NCI-H345 (cell line): ENCODE measurements around the gene OPHN1.

ENCODE experiments used
- DNase-seq: peaks from one replicate; lab custom pipeline; 2025; lab: John Stamatoyannopoulos, UW

The OPHN1 gene

GRCh38 chrX:68433155-68433980 is at the start of gene OPHN1:
Gene OPHN1, minus strand, starts transcription at chrX:68433495. Its CDS starts 475 bp downstream, at chrX:68433020.
- no peak for DNase-seq

- no peak for DNase-seq
Measured at GRCh38 chrX:68480969-68481368, 47.7 kb upstream of the OPHN1 start.

- DNase-seq: no peak
Measured at GRCh38 chrX:68464796-68465195, 31.5 kb upstream of the OPHN1 start.

GRCh38 chrX:68463880-68464279 is 30.6 kb upstream of the OPHN1 start:
- DNase-seq: no peak

GRCh38 chrX:68462653-68463052 is 29.4 kb upstream of the OPHN1 start:
- no peak for DNase-seq

- no peak for DNase-seq
Measured at GRCh38 chrX:68462197-68462596, 28.9 kb upstream of the OPHN1 start.

- DNase-seq: no peak
Measured at GRCh38 chrX:68461576-68461975, 28.3 kb upstream of the OPHN1 start.

GRCh38 chrX:68461093-68461492 is 27.8 kb upstream of the OPHN1 start:
- DNase-seq: no peak

- DNase-seq: no peak
Measured at GRCh38 chrX:68455151-68455510, 21.8 kb upstream of the OPHN1 start.

GRCh38 chrX:68454476-68455150 is 21.3 kb upstream of the OPHN1 start:
- DNase-seq: no peak

- no peak for DNase-seq
Measured at GRCh38 chrX:68451720-68452119, 18.4 kb upstream of the OPHN1 start.

- no peak for DNase-seq
Measured at GRCh38 chrX:68443155-68443868, 10.0 kb upstream of the OPHN1 start.

- no peak for DNase-seq
Measured at GRCh38 chrX:68440940-68441339, 7.6 kb upstream of the OPHN1 start.

GRCh38 chrX:68440442-68440841 is 7.1 kb upstream of the OPHN1 start:
- DNase-seq: no peak

- DNase-seq: no peak
Measured at GRCh38 chrX:68439341-68439740, 6.0 kb upstream of the OPHN1 start.

GRCh38 chrX:68438575-68438974 is 5.3 kb upstream of the OPHN1 start:
- no peak for DNase-seq

GRCh38 chrX:68433981-68434299 is 645 bp upstream of the OPHN1 start:
- DNase-seq: no peak

GRCh38 chrX:68432648-68433047 is 647 bp downstream of the OPHN1 start:
- no peak for DNase-seq

GRCh38 chrX:68431836-68432235 is 1.5 kb downstream of the OPHN1 start:
- no peak for DNase-seq

- no peak for DNase-seq
Measured at GRCh38 chrX:68429216-68429615, 4.1 kb downstream of the OPHN1 start.

GRCh38 chrX:68428431-68428830 is 4.9 kb downstream of the OPHN1 start:
- no peak for DNase-seq

GRCh38 chrX:68424719-68425118 is 8.6 kb downstream of the OPHN1 start:
- no peak for DNase-seq

- DNase-seq: no peak
Measured at GRCh38 chrX:68422478-68422877, 10.8 kb downstream of the OPHN1 start.
